GM23338 (cell line): ENCODE results near the gene PIK3C2G. TPM values are rescaled to one million over a fixed set of nuclear protein-coding genes. Genes with fewer than 3 reads are reported as not detected.

Source experiments
- ATAC-seq: fragments of 200-7000 bp; cut with Tn5 transposase; 3 replicates; pipeline ENCODE4 v1.9.1; 2020
- DNase-seq: peaks from one replicate; pipeline ENCODE4 v3.0.0-alpha.2; 2015; ENCODE audit warnings: low spot score
- H2AFZ ChIP-seq: fragments of 200-600 bp; sonication (generic); 2 replicates; pipeline ENCODE4 v1.8.0; 2016; ENCODE audit warnings: antibody characterized with exemption, mild to moderate bottlenecking, moderate library complexity
- H3F3A ChIP-seq: fragments of 200-600 bp; sonication (generic); replicated peaks from 2 replicates; pipeline ENCODE4 v1.8.0; 2017; ENCODE audit warnings: antibody characterized with exemption, mixed run types, low read depth
- H3K27ac ChIP-seq: fragments of 200-600 bp; sonication (generic); 2 replicates; pipeline ENCODE4 v1.6.1; 2016; ENCODE audit warnings: low read depth
- H3K27me3 ChIP-seq: fragments of 200-600 bp; sonication (generic); 2 replicates; pipeline ENCODE4 v1.8.0; 2016; ENCODE audit warnings: mild to moderate bottlenecking, mixed run types, moderate library complexity; ENCODE audit not compliant: insufficient read depth
- H3K36me3 ChIP-seq: fragments of 200-600 bp; sonication (generic); 2 replicates; pipeline ENCODE4 v1.8.0; 2016; ENCODE audit warnings: mild to moderate bottlenecking; ENCODE audit not compliant: insufficient read depth
- H3K4me1 ChIP-seq: fragments of 200-600 bp; sonication (generic); 2 replicates; pipeline ENCODE4 v1.8.0; 2016; ENCODE audit warnings: mild to moderate bottlenecking, moderate library complexity; ENCODE audit not compliant: insufficient read depth
- H3K4me2 ChIP-seq: fragments of 200-600 bp; sonication (generic); 2 replicates; pipeline ENCODE4 v1.7.1; 2017; ENCODE audit warnings: mixed run types
- H3K4me3 ChIP-seq: fragments of 200-600 bp; sonication (generic); 2 replicates; pipeline ENCODE4 v1.6.1; 2016; ENCODE audit warnings: mixed run types
- H3K79me2 ChIP-seq: fragments of 200-600 bp; sonication (generic); replicated peaks from 2 replicates; pipeline ENCODE4 v1.8.0; 2017; ENCODE audit warnings: mild to moderate bottlenecking; ENCODE audit not compliant: insufficient read depth
- H3K9me2 ChIP-seq: fragments of 200-600 bp; sonication (generic); 2 replicates; pipeline ENCODE4 v1.8.0; 2017; ENCODE audit not compliant: insufficient read depth
- H4K20me1 ChIP-seq: fragments of 200-600 bp; sonication (generic); replicated peaks from 2 replicates; pipeline ENCODE4 v1.8.0; 2017; ENCODE audit warnings: mild to moderate bottlenecking; ENCODE audit not compliant: insufficient read depth
- H3K27ac Mint-ChIP-seq: 2 replicates; pipeline ENCODE4 v1.8.0; 2020; ENCODE audit warnings: inconsistent platforms, mild to moderate bottlenecking, moderate library complexity, mixed read lengths
- H3K27me3 Mint-ChIP-seq: 3 replicates; pipeline ENCODE4 v1.8.0; 2022; ENCODE audit warnings: low read depth, mild to moderate bottlenecking, moderate library complexity, mixed read lengths, inconsistent platforms; ENCODE audit not compliant: insufficient read depth, poor library complexity
- H3K36me3 Mint-ChIP-seq: 3 replicates; pipeline ENCODE4 v1.8.0; 2021; ENCODE audit warnings: low read depth, mild to moderate bottlenecking, inconsistent platforms, moderate library complexity, mixed read lengths
- H3K4me1 Mint-ChIP-seq: 3 replicates; pipeline ENCODE4 v1.8.0; 2020; ENCODE audit warnings: mild to moderate bottlenecking, inconsistent platforms, mixed read lengths
- H3K4me3 Mint-ChIP-seq: 3 replicates; pipeline ENCODE4 v1.8.0; 2021; ENCODE audit warnings: moderate library complexity, mild to moderate bottlenecking, inconsistent platforms, mixed read lengths
- H3K9me3 Mint-ChIP-seq: 3 replicates; pipeline ENCODE4 v1.8.0; 2020; ENCODE audit warnings: moderate library complexity, mild to moderate bottlenecking, inconsistent platforms, mixed read lengths
- CREB1 ChIP-seq: fragments of 250-450 bp; sonication (Bioruptor Pico); IDR thresholded peaks from 2 replicates; pipeline ENCODE4 v1.5.0; 2020; ENCODE audit warnings: low read depth, mild to moderate bottlenecking, moderate library complexity
- ETS1 ChIP-seq: IDR thresholded peaks from 2 replicates; pipeline ENCODE4 v1.6.1; 2016; ENCODE audit warnings: antibody characterized with exemption
- EZH2phosphoT487 ChIP-seq: fragments of 200-600 bp; sonication (generic); IDR thresholded peaks from one replicate; pipeline ENCODE4 v1.8.1; 2018; ENCODE audit warnings: antibody characterized with exemption; ENCODE audit not compliant: unreplicated experiment
- JUNB ChIP-seq: IDR thresholded peaks from one replicate; pipeline ENCODE4 v1.6.1; 2016; ENCODE audit warnings: antibody characterized with exemption; ENCODE audit not compliant: unreplicated experiment
- REST ChIP-seq: IDR thresholded peaks from one replicate; pipeline ENCODE4 v1.6.1; 2018; ENCODE audit warnings: antibody characterized with exemption; ENCODE audit not compliant: unreplicated experiment
- STAT1 ChIP-seq: IDR thresholded peaks from one replicate; pipeline ENCODE4 v1.6.1; 2016; ENCODE audit warnings: antibody characterized with exemption; ENCODE audit not compliant: unreplicated experiment
- ZNF114 ChIP-seq: fragments of 250-450 bp; sonication (Bioruptor Pico); IDR thresholded peaks from 2 replicates; pipeline ENCODE4 v1.5.0; 2020; ENCODE audit warnings: mild to moderate bottlenecking, moderate library complexity
- polyA plus RNA-seq: library from polyadenylated mRNA; unstranded; fragments of >200 nt; fragmentation: Nextera tagmentation; extraction: Ambion mirVana; gene quantifications from 2 replicates; pipeline ENCODE4 v1.2.1, GENCODE V29; 2016
- total RNA-seq: library from RNA; depleted of rRNA; stranded (reverse); fragments of >200 nt; shearing (Covaris generic); gene quantifications from 2 replicates; pipeline ENCODE4 v1.2.3, GENCODE V29; 2014
- TF ChIP-seq, protein P1 (sequence below), 2 experiments: fragments of 200-600 bp in 1 of 2; sonication (generic) in 1 of 2; conservative IDR thresholded peaks; 2 replicates each; pipeline versions ENCODE4 v1.5.1 to v1.6.1; 2016 to 2017; ENCODE audit warnings: antibody characterized with exemption in 2 of 2, low read depth in 2 of 2, mild to moderate bottlenecking in 2 of 2, moderate library complexity in 1 of 2

Gene PIK3C2G
- total and polyA plus RNA-seq, 2 experiments from 2014 or later = not detected

DNA sequence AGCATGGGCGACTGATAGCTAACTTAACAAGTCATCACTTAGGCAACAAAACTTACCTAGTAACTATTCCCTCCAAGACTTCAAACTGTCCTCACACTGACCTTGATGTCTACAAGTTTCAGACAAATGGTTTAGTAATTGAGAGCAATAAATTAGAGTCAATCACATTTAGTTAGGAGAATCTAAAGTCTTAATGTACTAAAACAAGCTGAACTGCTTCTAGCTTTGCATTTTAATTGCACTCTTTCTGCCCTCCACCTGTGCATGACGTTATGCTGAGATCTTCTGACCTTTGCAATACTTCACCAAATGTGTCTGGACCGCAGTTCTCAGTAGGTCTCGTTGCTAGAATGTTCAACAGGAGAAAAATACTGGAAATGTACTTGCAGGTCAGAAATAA lies 158.0 kb downstream of the PIK3C2G start (continued):
- no peak for TF ChIP-seq REST

DNA sequence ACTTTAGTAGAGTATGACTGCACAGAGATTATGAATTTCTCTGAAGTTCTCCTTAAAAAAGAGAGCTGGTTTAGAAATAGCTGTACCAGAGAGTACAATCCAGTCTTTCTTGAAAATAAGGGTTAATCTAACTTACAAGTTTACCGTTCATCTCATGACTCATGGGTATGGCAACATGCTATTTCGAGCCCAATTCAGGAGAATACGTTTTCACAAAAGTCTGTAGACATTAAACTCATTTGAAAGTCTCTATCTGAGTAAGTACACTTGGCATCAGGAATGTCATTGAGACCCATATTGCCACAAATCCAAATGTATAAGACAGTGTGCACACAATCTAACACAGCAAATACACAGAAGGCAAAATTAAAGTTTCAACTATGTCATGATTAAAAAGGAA lies 160.5 kb downstream of the PIK3C2G start:
- H3K27me3 Mint-ChIP-seq = no peaks in the 10 kb centered on the region
- H3K4me1 Mint-ChIP-seq = peaks cover 3% of the 10 kb centered on the region; the same call in 2 of the 3 replicates
- H3K4me3 ChIP-seq = no peak overlapping the region
- H3K4me1 ChIP-seq = peaks cover 7% of the 10 kb centered on the region
- H3K27ac ChIP-seq = no peak overlapping the region
- H3K4me3 Mint-ChIP-seq = no peak overlapping the region
- no peaks in the 10 kb centered on the region for H3K9me3 Mint-ChIP-seq
- DNase-seq (no peak), ATAC-seq (no peak)
- H3K79me2 ChIP-seq = no peaks in the 10 kb centered on the region
- no peaks in the 10 kb centered on the region for H3K27me3 ChIP-seq
- H3K36me3 Mint-ChIP-seq = no peaks in the 10 kb centered on the region
- no peak overlapping the region for H3K4me2 ChIP-seq
- H4K20me1 ChIP-seq = no peaks in the 10 kb centered on the region
- H3K36me3 ChIP-seq = no peaks in the 10 kb centered on the region
- H3F3A ChIP-seq = no peaks in the 10 kb centered on the region
- H2AFZ ChIP-seq = no peak overlapping the region
- no peak overlapping the region for H3K27ac Mint-ChIP-seq
- H3K9me2 ChIP-seq = 0 out of 2 replicates have a peak, but pooled peaks cover 4% of the 10 kb centered on the region
- TF ChIP-seq ETS1 (no peak), STAT1 (no peak), ZNF114 (CRISPR knock-in tag) (no peak), CREB1 (CRISPR knock-in tag) (no peak), JUNB (no peak), EZH2phosphoT487 (no peak), REST (no peak)
- TF ChIP-seq, protein P1, sequence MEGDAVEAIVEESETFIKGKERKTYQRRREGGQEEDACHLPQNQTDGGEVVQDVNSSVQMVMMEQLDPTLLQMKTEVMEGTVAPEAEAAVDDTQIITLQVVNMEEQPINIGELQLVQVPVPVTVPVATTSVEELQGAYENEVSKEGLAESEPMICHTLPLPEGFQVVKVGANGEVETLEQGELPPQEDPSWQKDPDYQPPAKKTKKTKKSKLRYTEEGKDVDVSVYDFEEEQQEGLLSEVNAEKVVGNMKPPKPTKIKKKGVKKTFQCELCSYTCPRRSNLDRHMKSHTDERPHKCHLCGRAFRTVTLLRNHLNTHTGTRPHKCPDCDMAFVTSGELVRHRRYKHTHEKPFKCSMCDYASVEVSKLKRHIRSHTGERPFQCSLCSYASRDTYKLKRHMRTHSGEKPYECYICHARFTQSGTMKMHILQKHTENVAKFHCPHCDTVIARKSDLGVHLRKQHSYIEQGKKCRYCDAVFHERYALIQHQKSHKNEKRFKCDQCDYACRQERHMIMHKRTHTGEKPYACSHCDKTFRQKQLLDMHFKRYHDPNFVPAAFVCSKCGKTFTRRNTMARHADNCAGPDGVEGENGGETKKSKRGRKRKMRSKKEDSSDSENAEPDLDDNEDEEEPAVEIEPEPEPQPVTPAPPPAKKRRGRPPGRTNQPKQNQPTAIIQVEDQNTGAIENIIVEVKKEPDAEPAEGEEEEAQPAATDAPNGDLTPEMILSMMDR (conservative IDR thresholded peaks at IDR 0.05; ENCODE audit: low read depth in 2 of 2) = no peak
